Measurements from ENCODE around the gene UQCRQ.

The UQCRQ gene

DNA sequence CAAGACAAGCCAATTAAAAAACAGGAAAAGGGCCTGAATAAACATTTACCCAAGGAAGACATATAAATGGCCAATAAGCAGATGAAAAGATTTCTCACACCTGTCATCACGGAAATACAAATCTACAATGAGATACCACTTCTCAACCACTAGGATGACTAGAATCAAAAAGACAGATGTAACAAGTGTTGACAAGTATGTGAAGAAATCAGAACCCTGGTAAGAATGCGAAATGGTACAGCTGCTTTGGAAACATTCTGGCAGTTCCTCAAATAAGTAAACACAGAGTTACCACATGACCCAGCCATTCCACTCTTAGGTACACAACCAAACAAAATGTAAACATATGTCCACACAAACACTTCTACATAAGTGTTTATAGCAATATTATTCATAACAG is 39.5 kb downstream of the UQCRQ start:
- CTCF ChIA-PET = interaction anchor here (0.7 kb wide), 1 partner anchor 164 kb away, joined by 3 read pairs; no protein-coding TSS in a partner anchor
- TF ChIP-seq, protein P1, sequence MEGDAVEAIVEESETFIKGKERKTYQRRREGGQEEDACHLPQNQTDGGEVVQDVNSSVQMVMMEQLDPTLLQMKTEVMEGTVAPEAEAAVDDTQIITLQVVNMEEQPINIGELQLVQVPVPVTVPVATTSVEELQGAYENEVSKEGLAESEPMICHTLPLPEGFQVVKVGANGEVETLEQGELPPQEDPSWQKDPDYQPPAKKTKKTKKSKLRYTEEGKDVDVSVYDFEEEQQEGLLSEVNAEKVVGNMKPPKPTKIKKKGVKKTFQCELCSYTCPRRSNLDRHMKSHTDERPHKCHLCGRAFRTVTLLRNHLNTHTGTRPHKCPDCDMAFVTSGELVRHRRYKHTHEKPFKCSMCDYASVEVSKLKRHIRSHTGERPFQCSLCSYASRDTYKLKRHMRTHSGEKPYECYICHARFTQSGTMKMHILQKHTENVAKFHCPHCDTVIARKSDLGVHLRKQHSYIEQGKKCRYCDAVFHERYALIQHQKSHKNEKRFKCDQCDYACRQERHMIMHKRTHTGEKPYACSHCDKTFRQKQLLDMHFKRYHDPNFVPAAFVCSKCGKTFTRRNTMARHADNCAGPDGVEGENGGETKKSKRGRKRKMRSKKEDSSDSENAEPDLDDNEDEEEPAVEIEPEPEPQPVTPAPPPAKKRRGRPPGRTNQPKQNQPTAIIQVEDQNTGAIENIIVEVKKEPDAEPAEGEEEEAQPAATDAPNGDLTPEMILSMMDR (conservative IDR thresholded peaks at IDR 0.05; ENCODE audit: low read depth) = no peak
- no peak overlapping the region for H3K27ac ChIP-seq
- peak; percentile 13 for DNase-seq (ENCODE audit: low spot score)
- POLR2A ChIA-PET (ENCODE audit: low non-redundant PET) = no interaction called here

DNA sequence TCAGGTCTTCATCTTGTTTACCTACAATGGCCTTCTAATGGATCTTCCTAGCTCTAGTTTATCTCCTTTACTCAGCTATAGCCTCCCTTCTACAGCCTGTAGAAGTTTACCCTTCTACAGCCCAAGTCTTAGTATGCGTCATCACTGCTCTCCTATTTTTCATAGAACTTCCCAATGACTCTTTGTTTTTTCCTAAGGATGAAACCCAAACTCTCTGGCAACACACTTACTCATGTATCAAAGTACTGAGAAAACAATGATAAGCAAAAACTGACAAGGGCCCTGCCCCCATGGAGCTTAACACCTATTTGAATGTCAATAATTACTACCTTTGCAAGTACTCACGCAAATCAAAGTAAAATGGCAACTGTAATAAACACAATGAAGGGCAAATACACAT is 40.7 kb downstream of the UQCRQ start:
- POLR2A ChIA-PET (ENCODE audit: low non-redundant PET) = interaction anchor here (0.6 kb wide), 1 partner anchor 25 kb away, joined by 4 read pairs; no protein-coding TSS in a partner anchor
- no peak overlapping the region for H3K27ac ChIP-seq
- CTCF ChIA-PET = no interaction called here

DNA sequence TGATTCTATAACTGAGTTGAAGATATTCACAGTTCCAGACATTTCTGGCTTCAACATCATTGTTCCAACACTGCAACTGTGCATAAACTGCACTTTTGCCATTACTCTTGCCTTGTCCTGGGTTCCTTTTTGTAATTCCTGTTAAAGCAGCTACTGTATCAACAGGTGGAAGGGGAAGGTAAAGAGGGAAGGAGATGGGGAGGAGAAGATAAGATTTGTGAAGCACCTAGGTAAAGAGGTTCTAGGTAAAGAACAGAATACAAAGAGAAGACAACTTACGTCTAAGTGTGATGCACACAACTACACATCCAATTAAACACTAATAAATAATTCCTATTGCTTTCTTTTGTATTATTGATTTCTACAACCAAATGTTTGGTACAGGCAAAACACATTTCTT is 43.3 kb downstream of the UQCRQ start:
- ChIA-PET CTCF (interaction anchor here (1.3 kb wide), 1 partner anchor 9 kb away, joined by 4 read pairs; no protein-coding TSS in a partner anchor), POLR2A (ENCODE audit: low non-redundant PET) (no interaction called here)
- H3K27ac ChIP-seq = no peak overlapping the region
- TF ChIP-seq, protein P1 (conservative IDR thresholded peaks at IDR 0.05; ENCODE audit: low read depth) = no peak
- DNase-seq (ENCODE audit: low spot score) = no peak

More for the DNA sequence above, 40.7 kb downstream of the UQCRQ start:
- TF ChIP-seq, protein P1 (conservative IDR thresholded peaks at IDR 0.05; ENCODE audit: low read depth) = no peak
- no peak for DNase-seq (ENCODE audit: low spot score)

DNA sequence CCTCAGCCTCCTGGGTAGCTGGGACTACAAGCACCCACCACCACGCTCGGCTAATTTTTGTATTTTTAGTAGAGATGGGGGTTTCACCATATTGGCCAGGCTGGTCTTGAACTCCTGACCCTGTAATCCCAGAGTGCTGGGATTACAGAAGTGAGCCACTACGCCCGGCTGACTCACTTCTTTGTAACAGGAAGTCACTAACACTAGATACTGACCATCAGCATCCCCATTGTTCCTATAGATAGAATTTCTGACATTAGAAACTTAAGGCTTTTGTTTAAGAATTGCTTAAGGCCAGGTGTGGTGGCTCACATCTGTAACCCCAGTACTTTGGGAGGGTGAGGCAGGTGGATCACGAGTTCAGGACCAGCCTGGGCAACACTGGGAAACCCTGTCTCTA is 49.2 kb downstream of the UQCRQ start:
- POLR2A ChIA-PET (ENCODE audit: low non-redundant PET) = no interaction called here
- 0 out of 2 replicates have a peak overlapping the region, but pooled peaks have one; percentile 2 for H3K27ac ChIP-seq
- DNase-seq (ENCODE audit: low spot score) = no peak
- TF ChIP-seq, protein P1 (conservative IDR thresholded peaks at IDR 0.05; ENCODE audit: low read depth) = no peak
- CTCF ChIA-PET = interaction anchor here (0.6 kb wide), 1 partner anchor 17 kb away, joined by 3 read pairs; no protein-coding TSS in a partner anchor

DNA sequence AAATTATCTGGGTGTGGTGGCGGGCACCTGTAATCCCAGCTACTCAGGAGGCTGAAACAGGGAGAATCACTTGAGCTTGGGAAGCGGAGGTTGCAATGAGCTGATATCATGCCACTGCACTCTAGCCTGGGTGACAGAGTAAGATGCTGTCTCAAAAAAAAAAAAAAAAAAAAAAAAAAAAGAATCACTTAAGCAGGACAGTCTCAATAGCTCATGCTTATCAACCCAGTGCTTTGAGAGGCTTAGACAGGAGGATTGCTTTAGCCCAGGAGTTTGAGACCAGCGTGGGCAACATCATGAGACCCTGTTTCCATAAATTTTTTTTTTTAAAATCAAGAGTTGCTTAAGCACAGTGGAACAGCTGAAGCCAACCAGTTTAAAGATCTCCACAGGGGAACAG is 49.6 kb downstream of the UQCRQ start:
- H3K27ac ChIP-seq = no peak overlapping the region
- TF ChIP-seq, protein P1 (conservative IDR thresholded peaks at IDR 0.05; ENCODE audit: low read depth) = no peak
- DNase-seq (ENCODE audit: low spot score) = no peak
- CTCF ChIA-PET = interaction anchor here (0.6 kb wide), 2 partner anchors 18 to 149 kb away, joined by 3 to 6 read pairs; no protein-coding TSS in a partner anchor
- POLR2A ChIA-PET (ENCODE audit: low non-redundant PET) = no interaction called here
